ENCODE measurements around the gene ATP6V0A1. TPM values are rescaled to one million over a fixed set of nuclear protein-coding genes. Genes with fewer than 3 reads are reported as not detected.
"Not testable (repeated sequence)": the region's sequence is repeated elsewhere in the genome, so short reads cannot be mapped to it uniquely, and the experiment has no call there.

ATP6V0A1 gene
- total RNA-seq, 1 donor from 2014 or later, result 40.4 TPM

DNA sequence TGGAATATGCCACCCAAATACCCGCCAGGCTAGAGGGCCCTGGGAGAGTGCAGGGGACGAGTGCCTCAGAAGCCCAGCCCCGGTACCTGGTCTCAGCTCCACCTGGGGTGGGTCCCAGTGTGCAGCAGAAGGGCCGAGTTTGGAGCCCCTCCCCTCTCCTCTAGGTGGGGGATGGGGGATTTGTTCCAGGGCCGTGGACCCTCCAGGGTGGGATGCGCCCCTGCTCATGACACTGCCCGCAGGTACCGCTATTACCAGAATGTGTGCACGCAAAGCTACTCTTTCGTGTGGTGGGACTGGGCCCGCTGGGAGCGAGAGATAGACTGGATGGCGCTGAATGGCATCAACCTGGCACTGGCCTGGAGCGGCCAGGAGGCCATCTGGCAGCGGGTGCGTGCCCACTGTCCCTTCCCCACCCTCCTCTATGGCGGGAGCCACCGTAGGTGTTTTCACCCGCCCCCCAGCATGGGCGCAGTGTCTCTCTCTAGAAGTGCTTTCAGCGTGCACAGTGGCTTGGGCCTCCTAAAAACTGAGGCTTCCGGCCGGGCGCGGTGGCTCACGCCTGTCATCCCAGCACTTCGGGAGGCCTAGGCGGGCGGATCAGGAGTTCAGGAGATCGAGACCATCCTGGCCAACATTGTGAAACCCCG is 78.6 kb downstream of the ATP6V0A1 start:
- Mint-ChIP-seq H3K4me3 (peak overlapping the region; percentile 90), H3K27me3 (ENCODE audit: insufficient read depth, low read depth) (no peaks in the 10 kb centered on the region), H3K36me3 (peaks cover 3% of the 10 kb centered on the region), H3K27ac (no peak overlapping the region), H3K4me1 (peaks cover 13% of the 10 kb centered on the region), H3K9me3 (no peaks in the 10 kb centered on the region)
- no peaks in the 10 kb centered on the region for H3F3A ChIP-seq (ENCODE audit: low read depth)
- no peaks in the 10 kb centered on the region for H4K20me1 ChIP-seq (ENCODE audit: low read depth)
- TF ChIP-seq EZH2 (IDR thresholded peaks at IDR 0.05) (no peak), EZH2phosphoT487 (IDR thresholded peaks at IDR 0.05) (no peak)
- TF ChIP-seq, protein P1, sequence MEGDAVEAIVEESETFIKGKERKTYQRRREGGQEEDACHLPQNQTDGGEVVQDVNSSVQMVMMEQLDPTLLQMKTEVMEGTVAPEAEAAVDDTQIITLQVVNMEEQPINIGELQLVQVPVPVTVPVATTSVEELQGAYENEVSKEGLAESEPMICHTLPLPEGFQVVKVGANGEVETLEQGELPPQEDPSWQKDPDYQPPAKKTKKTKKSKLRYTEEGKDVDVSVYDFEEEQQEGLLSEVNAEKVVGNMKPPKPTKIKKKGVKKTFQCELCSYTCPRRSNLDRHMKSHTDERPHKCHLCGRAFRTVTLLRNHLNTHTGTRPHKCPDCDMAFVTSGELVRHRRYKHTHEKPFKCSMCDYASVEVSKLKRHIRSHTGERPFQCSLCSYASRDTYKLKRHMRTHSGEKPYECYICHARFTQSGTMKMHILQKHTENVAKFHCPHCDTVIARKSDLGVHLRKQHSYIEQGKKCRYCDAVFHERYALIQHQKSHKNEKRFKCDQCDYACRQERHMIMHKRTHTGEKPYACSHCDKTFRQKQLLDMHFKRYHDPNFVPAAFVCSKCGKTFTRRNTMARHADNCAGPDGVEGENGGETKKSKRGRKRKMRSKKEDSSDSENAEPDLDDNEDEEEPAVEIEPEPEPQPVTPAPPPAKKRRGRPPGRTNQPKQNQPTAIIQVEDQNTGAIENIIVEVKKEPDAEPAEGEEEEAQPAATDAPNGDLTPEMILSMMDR (IDR thresholded peaks at IDR 0.05), result no peak
- H3K27me3 ChIP-seq, result peaks cover 20% of the 10 kb centered on the region
- no peak overlapping the region for H3K9ac ChIP-seq
- H2AFZ ChIP-seq (replicated peaks), result no peak overlapping the region
- peak overlapping the region; percentile 52 for H3K4me3 ChIP-seq
- no peak for DNase-seq (ENCODE audit: low spot score)
- peaks cover 10% of the 10 kb centered on the region for H3K4me1 ChIP-seq
- H3K9me3 ChIP-seq (ENCODE audit: low read depth), result no peaks in the 10 kb centered on the region
- peak overlapping the region; percentile 78 for H3K4me2 ChIP-seq
- H3K27ac ChIP-seq, result no peak overlapping the region
- peaks cover 5% of the 10 kb centered on the region for H3K79me2 ChIP-seq (ENCODE audit: low read depth)
- no peaks in the 10 kb centered on the region for H3K36me3 ChIP-seq

DNA sequence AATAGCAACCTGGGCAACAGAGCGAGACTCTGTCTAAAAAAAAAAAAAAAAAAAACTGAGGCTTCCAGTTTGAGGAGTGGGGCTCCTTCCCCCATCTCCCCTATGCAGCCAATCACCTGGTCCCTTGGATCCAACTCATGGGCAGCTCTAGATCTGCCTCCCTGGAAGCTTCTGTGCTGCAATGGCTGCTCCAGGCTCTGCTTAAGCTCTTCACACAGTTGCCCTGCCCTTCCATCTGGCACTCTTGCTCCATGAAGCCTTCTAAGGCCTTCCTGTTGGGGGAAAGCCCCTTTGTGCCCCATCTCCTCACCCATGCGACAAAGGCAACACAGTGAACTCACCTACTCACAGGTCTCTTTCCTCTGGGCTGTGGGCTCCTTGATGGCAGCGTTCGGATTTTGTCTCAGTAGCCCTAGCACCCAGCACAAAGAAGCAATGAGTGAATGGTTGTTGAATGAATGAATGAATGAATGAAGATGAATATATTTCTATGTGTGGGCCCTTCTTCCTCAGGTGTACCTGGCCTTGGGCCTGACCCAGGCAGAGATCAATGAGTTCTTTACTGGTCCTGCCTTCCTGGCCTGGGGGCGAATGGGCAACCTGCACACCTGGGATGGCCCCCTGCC is 79.3 kb downstream of the ATP6V0A1 start:
- Histone ChIP-seq H3K27me3 (peaks cover 13% of the 10 kb centered on the region), H4K20me1 (ENCODE audit: low read depth) (no peaks in the 10 kb centered on the region), H3K4me1 (peaks cover 10% of the 10 kb centered on the region), H3K4me2 (no peak overlapping the region), H3K79me2 (ENCODE audit: low read depth) (peaks cover 5% of the 10 kb centered on the region), H2AFZ (replicated peaks) (no peak overlapping the region), H3K9me3 (ENCODE audit: low read depth) (no peaks in the 10 kb centered on the region), H3K36me3 (no peaks in the 10 kb centered on the region), H3K9ac (no peak overlapping the region), H3F3A (ENCODE audit: low read depth) (no peaks in the 10 kb centered on the region), H3K27ac (no peak overlapping the region), H3K4me3 (no peak overlapping the region)
- TF ChIP-seq EZH2phosphoT487 (IDR thresholded peaks at IDR 0.05) (no peak), EZH2 (IDR thresholded peaks at IDR 0.05) (no peak)
- TF ChIP-seq, protein P1 (IDR thresholded peaks at IDR 0.05), result no peak
- Mint-ChIP-seq H3K27ac (no peak overlapping the region), H3K4me3 (peak overlapping the region; percentile 77), H3K36me3 (peaks cover 3% of the 10 kb centered on the region), H3K4me1 (peaks cover 13% of the 10 kb centered on the region), H3K27me3 (ENCODE audit: insufficient read depth, low read depth) (no peaks in the 10 kb centered on the region), H3K9me3 (no peaks in the 10 kb centered on the region)
- DNase-seq (ENCODE audit: low spot score), result no peak

- Histone ChIP-seq H3K27me3 (peaks cover 8% of the 10 kb centered on the region), H3K79me2 (ENCODE audit: low read depth) (peaks cover 5% of the 10 kb centered on the region), H3F3A (ENCODE audit: low read depth) (no peaks in the 10 kb centered on the region), H3K9me3 (ENCODE audit: low read depth) (no peaks in the 10 kb centered on the region), H3K4me3 (no peak overlapping the region), H4K20me1 (ENCODE audit: low read depth) (no peaks in the 10 kb centered on the region), H3K27ac (no peak overlapping the region), H3K4me1 (peaks cover 10% of the 10 kb centered on the region), H3K36me3 (no peaks in the 10 kb centered on the region), H2AFZ (replicated peaks) (no peak overlapping the region), H3K9ac (no peak overlapping the region), H3K4me2 (no peak overlapping the region)
- TF ChIP-seq EZH2phosphoT487 (IDR thresholded peaks at IDR 0.05), result no peak
- no peak for TF ChIP-seq EZH2 (IDR thresholded peaks at IDR 0.05)
- TF ChIP-seq, protein P1 (IDR thresholded peaks at IDR 0.05), result no peak
- Mint-ChIP-seq H3K4me1 (peaks cover 13% of the 10 kb centered on the region), H3K36me3 (peaks cover 3% of the 10 kb centered on the region), H3K9me3 (no peaks in the 10 kb centered on the region), H3K27ac (no peak overlapping the region), H3K27me3 (ENCODE audit: insufficient read depth, low read depth) (no peaks in the 10 kb centered on the region), H3K4me3 (no peak overlapping the region)
- DNase-seq (ENCODE audit: low spot score), result no peak
Measured at GRCh38 chr17:42538482-42538881, 79.8 kb downstream of the ATP6V0A1 start.

GRCh38 chr17:42540558-42540957 is 81.9 kb downstream of the ATP6V0A1 start:
- H3K27me3 ChIP-seq, H3K36me3 ChIP-seq, H3K27ac Mint-ChIP-seq: not testable (repeated sequence)

More at GRCh38 chr17:42540558-42540957, 81.9 kb downstream of the ATP6V0A1 start:
- not testable (repeated sequence) for H3F3A ChIP-seq (ENCODE audit: low read depth); H3K4me3 Mint-ChIP-seq; H3K27ac ChIP-seq; H2AFZ ChIP-seq (replicated peaks); H3K9me3 Mint-ChIP-seq; H4K20me1 ChIP-seq (ENCODE audit: low read depth); H3K9me3 ChIP-seq (ENCODE audit: low read depth); H3K27me3 Mint-ChIP-seq (ENCODE audit: insufficient read depth, low read depth); H3K4me2 ChIP-seq; DNase-seq (ENCODE audit: low spot score); H3K4me3 ChIP-seq; H3K36me3 Mint-ChIP-seq; H3K9ac ChIP-seq; H3K4me1 ChIP-seq; H3K79me2 ChIP-seq (ENCODE audit: low read depth)
- peaks cover 12% of the 10 kb centered on the region for H3K4me1 Mint-ChIP-seq

All from neural progenitor cell (in vitro differentiated cells).